Choroid plexus epithelial cell (primary cell): ENCODE data around the gene CXCL10.
"Not testable (repeated sequence)": the region's sequence is repeated elsewhere in the genome, so short reads cannot be mapped to it uniquely, and the experiment has no call there.

Experiments
- DNase-seq: peaks from one replicate; pipeline ENCODE4 v3.0.0-alpha.2; 2010; ENCODE audit warnings: low read depth
- H3K4me3 ChIP-seq: 2 replicates; pipeline ENCODE4 v1.5.1; 2011; ENCODE audit warnings: low read depth, mild to moderate bottlenecking, control low read depth, low read length, moderate library complexity
- TF ChIP-seq, protein P1 (sequence below): conservative IDR thresholded peaks from 2 replicates; pipeline ENCODE4 v1.5.1; 2011; ENCODE audit warnings: low read depth, mild to moderate bottlenecking, control low read depth, inconsistent platforms, low read length, moderate library complexity

The CXCL10 gene

DNA sequence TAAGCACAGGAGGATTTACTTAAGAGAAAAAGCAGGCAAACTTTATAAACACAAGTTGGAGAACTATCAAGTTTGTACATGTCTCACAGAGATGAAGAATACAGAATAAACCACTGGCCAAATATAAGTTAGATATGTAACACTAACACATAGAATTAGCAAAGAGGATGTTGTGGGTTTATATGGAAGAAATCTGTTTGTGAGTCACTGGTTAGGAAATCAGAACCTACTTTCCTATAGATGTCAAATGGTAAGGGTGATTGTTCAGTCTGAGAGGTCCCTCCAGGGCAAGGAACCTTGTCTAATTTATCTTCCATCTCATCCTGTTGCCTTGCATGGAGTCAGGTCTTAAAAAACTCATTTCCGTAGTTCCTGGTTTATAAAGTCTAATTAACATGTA, 36.5 kb upstream of the CXCL10 start:
- peak; percentile 3 for DNase-seq
- H3K4me3 ChIP-seq: no peak overlapping the region

DNA sequence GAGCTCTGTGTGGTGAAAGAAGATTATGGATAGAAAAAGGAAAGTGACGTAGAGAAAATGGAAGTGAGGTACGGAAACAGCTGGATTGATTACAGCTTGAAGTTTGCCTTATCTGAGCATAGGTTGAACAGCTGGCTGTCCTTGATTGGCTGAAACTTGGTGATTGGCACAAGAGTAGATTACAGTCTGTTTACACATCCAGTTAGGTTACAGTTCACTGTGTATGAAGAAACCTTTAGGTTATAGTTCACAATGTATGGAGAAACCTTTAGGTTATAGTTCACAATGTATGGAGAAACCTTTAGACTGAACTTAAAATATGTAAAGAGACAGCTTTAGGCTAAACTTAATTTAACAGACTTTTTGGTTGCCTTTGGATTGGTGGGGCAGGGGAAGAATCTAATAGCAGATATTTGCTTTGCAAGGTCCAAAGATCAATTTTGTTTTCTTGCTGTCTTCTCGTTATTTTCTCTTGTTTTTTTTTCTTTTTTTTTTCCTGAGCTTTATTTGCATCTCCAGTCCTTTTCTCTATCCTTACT, 35.7 kb upstream of the CXCL10 start:
- DNase-seq: no peak
- H3K4me3 ChIP-seq: no peak overlapping the region
- TF ChIP-seq, protein P1, sequence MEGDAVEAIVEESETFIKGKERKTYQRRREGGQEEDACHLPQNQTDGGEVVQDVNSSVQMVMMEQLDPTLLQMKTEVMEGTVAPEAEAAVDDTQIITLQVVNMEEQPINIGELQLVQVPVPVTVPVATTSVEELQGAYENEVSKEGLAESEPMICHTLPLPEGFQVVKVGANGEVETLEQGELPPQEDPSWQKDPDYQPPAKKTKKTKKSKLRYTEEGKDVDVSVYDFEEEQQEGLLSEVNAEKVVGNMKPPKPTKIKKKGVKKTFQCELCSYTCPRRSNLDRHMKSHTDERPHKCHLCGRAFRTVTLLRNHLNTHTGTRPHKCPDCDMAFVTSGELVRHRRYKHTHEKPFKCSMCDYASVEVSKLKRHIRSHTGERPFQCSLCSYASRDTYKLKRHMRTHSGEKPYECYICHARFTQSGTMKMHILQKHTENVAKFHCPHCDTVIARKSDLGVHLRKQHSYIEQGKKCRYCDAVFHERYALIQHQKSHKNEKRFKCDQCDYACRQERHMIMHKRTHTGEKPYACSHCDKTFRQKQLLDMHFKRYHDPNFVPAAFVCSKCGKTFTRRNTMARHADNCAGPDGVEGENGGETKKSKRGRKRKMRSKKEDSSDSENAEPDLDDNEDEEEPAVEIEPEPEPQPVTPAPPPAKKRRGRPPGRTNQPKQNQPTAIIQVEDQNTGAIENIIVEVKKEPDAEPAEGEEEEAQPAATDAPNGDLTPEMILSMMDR: no peak

More for the DNA sequence above, 36.5 kb upstream of the CXCL10 start:
- TF ChIP-seq, protein P1: no peak

DNA sequence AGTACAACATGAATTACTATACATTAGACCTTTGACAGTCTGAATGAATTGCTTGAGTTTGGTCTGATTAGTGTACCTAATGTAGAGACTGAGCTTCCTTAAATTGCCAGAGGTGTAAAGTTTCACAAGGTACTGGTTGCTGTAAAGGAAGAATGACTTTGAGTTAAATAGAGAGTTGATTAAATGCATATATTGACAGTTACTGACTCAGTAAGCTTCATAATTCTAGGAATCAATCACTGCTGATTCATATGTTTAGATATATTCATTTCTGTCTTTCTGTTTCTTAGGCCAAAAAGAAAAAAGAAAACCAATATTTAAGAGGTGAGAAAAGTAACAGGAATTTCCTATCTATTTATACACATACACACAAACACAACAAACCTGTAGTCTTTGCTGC, 35.0 kb upstream of the CXCL10 start:
- TF ChIP-seq, protein P1: no peak
- H3K4me3 ChIP-seq: no peak overlapping the region
- no peak for DNase-seq

DNA sequence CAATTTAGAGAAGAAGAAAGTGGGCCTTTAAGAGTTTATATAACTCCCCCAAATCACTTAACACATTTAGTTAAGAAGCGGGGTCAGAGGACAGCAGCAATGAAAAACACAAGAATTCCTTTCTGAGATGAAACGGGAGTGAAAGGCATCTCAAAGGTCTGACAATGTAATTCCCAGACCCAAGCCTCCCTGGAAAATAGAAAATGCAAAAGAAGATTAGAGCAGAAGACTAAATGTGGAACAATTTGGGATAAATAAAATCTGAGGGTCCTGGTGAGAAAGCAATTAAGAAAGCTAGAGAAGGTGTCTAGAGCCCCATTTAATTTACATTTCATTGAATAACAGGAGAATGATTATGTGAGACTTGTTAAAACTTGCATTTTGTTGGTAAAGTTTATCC, 32.1 kb upstream of the CXCL10 start:
- no peak for DNase-seq
- H3K4me3 ChIP-seq: no peak overlapping the region
- TF ChIP-seq, protein P1: no peak

DNA sequence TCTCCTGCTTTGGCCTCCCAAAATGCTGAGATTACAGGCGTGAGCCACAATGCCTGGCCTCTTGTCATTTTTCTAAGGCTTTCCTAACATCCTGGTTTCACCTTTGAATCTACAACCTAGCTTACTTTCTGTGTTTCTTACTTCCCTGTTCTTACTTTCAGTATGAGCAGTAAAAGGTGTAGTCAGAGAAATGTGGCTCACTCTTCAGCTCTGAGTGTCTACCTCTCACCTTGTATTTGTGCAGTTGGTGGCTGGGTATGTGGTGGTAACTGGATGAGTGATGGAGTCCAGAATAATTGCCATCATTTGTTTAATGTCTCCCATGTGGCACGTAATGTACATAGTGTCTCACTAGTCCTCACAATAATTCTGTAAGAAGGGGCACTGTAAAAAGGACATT, 31.7 kb upstream of the CXCL10 start:
- no peak for DNase-seq
- TF ChIP-seq, protein P1: no peak
- no peak overlapping the region for H3K4me3 ChIP-seq

DNA sequence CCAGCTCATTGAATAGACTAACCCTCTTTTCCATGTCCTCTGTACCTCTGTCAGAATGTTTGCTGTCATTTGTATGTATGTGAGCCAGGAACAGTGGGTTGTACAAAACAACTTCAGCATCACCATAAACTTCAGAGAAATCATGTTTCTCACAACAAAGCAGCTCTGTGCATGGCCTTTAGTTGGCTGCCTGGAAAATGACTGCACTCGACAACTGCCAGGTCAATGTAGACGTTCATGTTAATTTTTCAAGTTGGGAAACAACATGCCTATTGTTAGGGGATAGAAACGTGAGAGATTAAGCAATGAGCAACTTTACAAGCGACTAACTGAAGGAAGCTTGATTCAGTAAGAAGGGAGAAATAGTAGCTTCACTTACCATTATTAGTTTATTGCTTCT, 30.4 kb upstream of the CXCL10 start:
- no peak overlapping the region for H3K4me3 ChIP-seq
- TF ChIP-seq, protein P1: no peak
- DNase-seq: no peak

DNA sequence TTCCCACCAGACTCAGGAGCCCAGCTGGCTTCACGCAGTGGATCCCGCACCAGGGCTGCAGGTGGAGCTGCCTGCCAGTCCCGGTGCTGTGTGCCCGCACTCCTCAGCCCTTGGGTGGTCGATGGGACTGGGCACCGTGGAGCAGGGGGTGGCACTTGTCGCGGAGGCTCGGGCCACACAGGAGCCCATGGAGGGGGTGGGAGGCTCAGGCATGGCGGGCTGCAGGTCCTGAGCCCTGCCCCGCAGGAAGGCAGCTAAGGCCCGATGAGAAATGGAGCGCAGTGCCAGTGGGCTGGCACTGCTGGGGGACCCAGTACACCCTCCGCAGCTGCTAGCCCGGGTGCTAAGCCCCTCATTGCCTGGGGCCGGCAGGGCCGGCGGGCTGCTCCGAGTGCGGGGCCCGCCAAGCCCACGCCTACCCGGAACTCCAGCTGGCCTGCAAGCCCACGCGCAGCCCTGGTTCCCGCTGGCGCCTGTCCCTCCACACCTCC, 27.3 kb upstream of the CXCL10 start:
- not testable (repeated sequence) for DNase-seq, H3K4me3 ChIP-seq

DNA sequence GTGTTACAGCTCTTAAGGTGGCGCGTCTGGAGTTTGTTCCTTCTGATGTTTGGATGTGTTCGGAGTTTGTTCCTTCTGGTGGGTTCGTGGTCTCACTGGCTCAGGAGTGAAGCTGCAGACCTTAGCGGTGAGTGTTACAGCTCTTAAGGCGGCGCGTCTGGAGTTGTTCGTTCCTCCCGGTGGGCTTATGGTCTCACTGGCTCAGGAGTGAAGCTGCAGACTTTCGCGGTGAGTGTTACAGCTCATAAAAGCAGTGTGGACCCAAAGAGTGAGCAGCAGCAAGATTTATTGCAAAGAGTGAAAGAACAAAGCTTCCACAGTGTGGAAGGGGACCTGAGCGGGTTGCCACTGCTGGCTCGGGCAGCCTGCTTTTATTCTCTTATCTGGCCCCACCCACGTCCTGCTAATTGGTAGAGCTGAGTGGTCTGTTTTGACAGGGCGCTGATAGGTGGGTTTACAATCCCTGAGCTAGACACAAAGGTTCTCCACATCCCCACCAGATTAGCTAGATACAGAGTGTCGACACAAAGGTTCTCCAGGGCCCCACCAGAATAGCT, 26.6 kb upstream of the CXCL10 start:
- H3K4me3 ChIP-seq, DNase-seq: not testable (repeated sequence)

DNA sequence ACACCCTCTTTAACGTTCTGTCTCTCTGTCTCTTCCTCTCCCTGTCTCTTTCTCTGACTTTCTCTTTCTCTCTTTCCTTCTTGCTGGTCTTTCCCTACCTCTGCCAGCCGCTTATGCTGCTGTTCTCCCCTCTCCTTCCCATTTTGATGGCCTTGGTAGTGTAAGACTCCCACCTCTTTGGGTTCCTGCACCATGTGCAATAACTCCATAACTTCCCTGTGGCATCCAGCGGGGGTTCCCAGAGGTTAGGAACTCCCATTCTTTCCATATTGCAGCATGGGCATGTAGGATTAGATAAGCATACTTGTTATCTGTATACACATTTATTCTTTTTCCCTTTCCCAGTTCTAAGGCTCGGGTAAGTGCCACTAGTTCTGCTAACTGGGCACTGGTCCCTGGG, 21.4 kb upstream of the CXCL10 start:
- DNase-seq, H3K4me3 ChIP-seq: not testable (repeated sequence)

DNA sequence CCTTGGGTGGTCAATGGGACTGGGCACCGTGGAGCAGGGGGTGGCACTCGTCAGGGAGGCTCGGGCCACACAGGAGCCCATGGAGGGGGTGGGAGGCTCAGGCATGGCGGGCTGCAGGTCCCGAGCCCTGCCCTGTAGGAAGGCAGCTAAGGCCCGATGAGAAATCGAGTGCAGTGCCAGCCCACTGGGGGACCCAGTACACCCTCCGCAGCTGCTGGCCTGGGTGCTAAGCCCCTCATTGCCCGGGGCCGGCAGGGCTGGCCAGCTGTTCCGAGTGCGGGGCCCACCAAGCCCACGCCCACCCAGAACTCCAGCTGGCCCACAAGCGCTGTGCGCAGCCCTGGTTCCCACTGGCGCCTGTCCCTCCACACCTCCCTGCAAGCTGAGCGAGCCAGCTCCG, 20.0 kb upstream of the CXCL10 start:
- H3K4me3 ChIP-seq, DNase-seq: not testable (repeated sequence)

DNA sequence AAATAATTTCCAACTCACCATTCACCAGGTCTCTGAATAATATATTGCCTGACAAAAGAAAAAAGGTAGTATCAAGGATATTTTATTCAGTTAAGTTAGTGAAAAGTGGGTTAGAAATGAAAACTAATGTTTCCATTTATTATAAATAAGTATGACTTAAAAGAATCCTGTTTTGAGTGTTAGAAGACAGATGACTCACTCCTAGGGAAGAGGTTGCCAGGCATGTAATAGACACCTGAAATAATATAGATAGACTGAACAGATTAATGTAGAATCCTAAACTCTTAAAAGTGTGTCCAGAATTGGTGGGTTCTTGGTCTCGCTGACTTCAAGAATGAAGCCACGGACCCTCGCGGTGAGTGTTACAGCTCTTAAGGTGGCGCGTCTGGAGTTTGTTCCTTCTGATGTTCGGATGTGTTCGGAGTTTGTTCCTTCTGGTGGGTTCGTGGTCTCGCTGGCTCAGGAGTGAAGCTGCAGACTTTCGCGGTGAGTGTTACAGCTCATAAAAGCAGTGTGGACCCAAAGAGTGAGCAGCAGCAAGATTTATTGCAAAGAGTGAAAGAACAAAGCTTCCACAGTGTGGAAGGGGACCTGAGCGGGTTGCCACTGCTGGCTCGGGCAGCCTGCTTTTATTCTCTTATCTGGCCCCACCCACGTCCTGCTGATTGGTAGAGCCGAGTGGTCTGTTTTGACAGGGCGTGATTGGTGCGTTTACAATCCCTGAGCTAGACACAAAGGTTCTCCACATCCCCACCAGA, 19.1 kb upstream of the CXCL10 start:
- peak; percentile 43 for DNase-seq
- not testable (repeated sequence) for H3K4me3 ChIP-seq
